Liver (tissue), 9 donors: ENCODE data around the gene TSPAN5. TPM values are rescaled to one million over a fixed set of nuclear protein-coding genes. Genes with fewer than 3 reads are reported as not detected.

ENCODE experiments used
- DNase-seq: peaks from one replicate; pipeline ENCODE4 v3.0.0-alpha.2; 2017; ENCODE audit warnings: low spot score
- H3K27ac ChIP-seq, 2 donors: one replicate each; pipeline ENCODE4 v1.7.0; 2013; ENCODE audit warnings: inconsistent platforms in 2 of 2, low read length in 2 of 2, control low read depth in 1 of 2, low read depth in 1 of 2, mild to moderate bottlenecking in 1 of 2
- H3K27me3 ChIP-seq, 4 donors: one replicate each; pipeline versions ENCODE4 v1.6.1 to v1.7.0; 2013; ENCODE audit warnings: low read length in 3 of 4, inconsistent platforms in 1 of 4, mild to moderate bottlenecking in 1 of 4, moderate library complexity in 1 of 4; ENCODE audit not compliant: control insufficient read depth in 4 of 4, insufficient read depth in 4 of 4
- H3K36me3 ChIP-seq, 4 donors: one replicate each; pipeline versions ENCODE4 v1.6.1 to v1.7.0; 2013; ENCODE audit warnings: low read length in 3 of 4, mild to moderate bottlenecking in 3 of 4, low read depth in 1 of 4, moderate library complexity in 1 of 4; ENCODE audit not compliant: control insufficient read depth in 4 of 4, insufficient read depth in 3 of 4
- H3K4me1 ChIP-seq, 4 donors: one replicate each; pipeline versions ENCODE4 v1.6.1 to v1.7.0; 2013; ENCODE audit warnings: low read length in 3 of 4, mild to moderate bottlenecking in 3 of 4, moderate library complexity in 1 of 4; ENCODE audit not compliant: control insufficient read depth in 4 of 4, insufficient read depth in 4 of 4
- H3K4me3 ChIP-seq, 3 donors: one replicate each; pipeline versions ENCODE4 v1.6.1 to v1.7.0; 2013; ENCODE audit warnings: low read length in 3 of 3, control low read depth in 1 of 3, low read depth in 1 of 3, mild to moderate bottlenecking in 1 of 3
- H3K9ac ChIP-seq, 2 donors: one replicate each; pipeline ENCODE4 v1.7.0; 2013; ENCODE audit warnings: low read length in 2 of 2, mild to moderate bottlenecking in 2 of 2, moderate library complexity in 2 of 2, control low read depth in 1 of 2, low read depth in 1 of 2
- H3K9me3 ChIP-seq, 4 donors: one replicate each; pipeline versions ENCODE4 v1.6.1 to v1.7.0; 2013; ENCODE audit warnings: low read length in 3 of 4; ENCODE audit not compliant: control insufficient read depth in 4 of 4
- ATF3 ChIP-seq: IDR thresholded peaks from 2 replicates; pipeline ENCODE4 v1.6.1; 2016; ENCODE audit warnings: antibody characterized with exemption
- CTCF ChIP-seq: fragments of 150-350 bp; IDR thresholded peaks from 2 replicates; pipeline ENCODE4 v1.5.1; 2017; ENCODE audit warnings: improper control_type of control experiment, low read depth, low read length; ENCODE audit not compliant: missing input control
- FOXA1 ChIP-seq: IDR thresholded peaks from 2 replicates; pipeline ENCODE4 v1.6.1; 2016; ENCODE audit warnings: antibody characterized with exemption
- FOXA2 ChIP-seq: IDR thresholded peaks from 2 replicates; pipeline ENCODE4 v1.6.1; 2016; ENCODE audit warnings: antibody characterized with exemption
- GABPA ChIP-seq, 2 donors: IDR thresholded peaks in 1 of 2; conservative IDR thresholded peaks in 1 of 2; 2 replicates each; pipeline ENCODE4 v1.6.1; 2016; ENCODE audit warnings: antibody characterized with exemption in 2 of 2, mild to moderate bottlenecking in 1 of 2, moderate library complexity in 1 of 2
- HNF4G ChIP-seq: IDR thresholded peaks from 2 replicates; pipeline ENCODE4 v1.6.1; 2016; ENCODE audit warnings: antibody characterized with exemption
- JUND ChIP-seq, 2 donors: IDR thresholded peaks; 2 replicates each; pipeline ENCODE4 v1.6.1; 2016; ENCODE audit warnings: antibody characterized with exemption in 2 of 2
- NR2F2 ChIP-seq: IDR thresholded peaks from 2 replicates; pipeline ENCODE4 v1.6.1; 2016; ENCODE audit warnings: antibody characterized with exemption
- RAD21 ChIP-seq, 2 donors: IDR thresholded peaks; 2 replicates each; pipeline ENCODE4 v1.6.1; 2016; ENCODE audit warnings: antibody characterized with exemption in 2 of 2, mild to moderate bottlenecking in 2 of 2
- REST ChIP-seq: IDR thresholded peaks from 2 replicates; pipeline ENCODE4 v1.6.1; 2016; ENCODE audit warnings: antibody characterized with exemption, mild to moderate bottlenecking
- RXRA ChIP-seq, 2 donors: IDR thresholded peaks; 2 replicates each; pipeline ENCODE4 v1.6.1; 2017 to 2018; ENCODE audit warnings: antibody characterized with exemption in 2 of 2, mild to moderate bottlenecking in 1 of 2
- SP1 ChIP-seq: IDR thresholded peaks from 2 replicates; pipeline ENCODE4 v1.6.1; 2018; ENCODE audit warnings: antibody characterized with exemption, mild to moderate bottlenecking
- TAF1 ChIP-seq: conservative IDR thresholded peaks from 2 replicates; pipeline ENCODE4 v1.6.1; 2016; ENCODE audit warnings: antibody characterized with exemption, mild to moderate bottlenecking
- ZBTB33 ChIP-seq: IDR thresholded peaks from 2 replicates; pipeline ENCODE4 v1.6.1; 2016; ENCODE audit warnings: antibody characterized with exemption
- WGBS: extraction: QIAGEN DNeasy Blood & Tissue Kit; methylation state at CpG from one replicate; pipeline ENCODE4 v1.1.7; 2013; 5-methylcytosine and 5-hydroxymethylcytosine counted together
- polyA plus RNA-seq, 2 donors: library from polyadenylated mRNA; stranded (reverse) in 1 of 2; unstranded in 1 of 2; fragments of 200-250 nt in 1 of 2; fragments of >200 nt in 1 of 2; fragmentation: Nextera tagmentation in 1 of 2; extraction: Ambion mirVana in 1 of 2; gene quantifications; one replicate each; pipeline versions ENCODE4 v1.2.1 to v1.2.3, GENCODE V29; 2013 to 2015
- total RNA-seq, 2 donors: library from RNA; depleted of rRNA; stranded (reverse); fragments of >200 nt; gene quantifications; one replicate each; pipeline ENCODE4 v1.2.3, GENCODE V29; 2014
- donor health status: healthy.
- donor health status: healthy.
- donor health status: healthy.
- donor health status: healthy.
- donor health status: healthy.

Gene TSPAN5
- total and polyA plus RNA-seq, 4 donors: 0.36 to 54.0 (median 0.63) TPM

- TF ChIP-seq REST (no peak), TAF1 (no peak), ATF3 (no peak), HNF4G (no peak), RAD21 (IDR thresholded peaks at IDR 0.05) (no peak)
Observed at GRCh38 chr4:98669577-98669976, 11.2 kb upstream of the TSPAN5 start (continued).

GRCh38 chr4:98664959-98665358 is 6.5 kb upstream of the TSPAN5 start:
- Histone ChIP-seq H3K27ac (no peak overlapping the region), H3K9me3 (no peaks in the 10 kb centered on the region), H3K36me3 (no peaks in the 10 kb centered on the region), H3K4me1 (no peaks in the 10 kb centered on the region), H3K9ac (no peak overlapping the region), H3K4me3 (no peak overlapping the region), H3K27me3 (no peaks in the 10 kb centered on the region)
- no peak for DNase-seq
- 96% methylated on average over 4 of the region's 4 CpGs for WGBS
- TF ChIP-seq CTCF (no peak), FOXA1 (no peak), REST (no peak), SP1 (no peak), ZBTB33 (no peak), JUND (IDR thresholded peaks at IDR 0.05) (no peak), GABPA (IDR thresholded peaks at IDR 0.05 in 1 of 2, conservative IDR thresholded peaks at IDR 0.05 in 1 of 2) (no peak), FOXA2 (no peak), NR2F2 (no peak), TAF1 (no peak), RXRA (IDR thresholded peaks at IDR 0.05) (no peak)
